NCI-H2081 (cell line): ENCODE measurements around the gene IFITM5.
"Not testable (repeated sequence)": the region's sequence is repeated elsewhere in the genome, so short reads cannot be mapped to it uniquely, and the experiment has no call there.

ENCODE experiments used
- DNase-seq, 2 experiments: peaks; one replicate each; lab custom pipeline; 2025; lab: John Stamatoyannopoulos, UW

Gene IFITM5

DNA sequence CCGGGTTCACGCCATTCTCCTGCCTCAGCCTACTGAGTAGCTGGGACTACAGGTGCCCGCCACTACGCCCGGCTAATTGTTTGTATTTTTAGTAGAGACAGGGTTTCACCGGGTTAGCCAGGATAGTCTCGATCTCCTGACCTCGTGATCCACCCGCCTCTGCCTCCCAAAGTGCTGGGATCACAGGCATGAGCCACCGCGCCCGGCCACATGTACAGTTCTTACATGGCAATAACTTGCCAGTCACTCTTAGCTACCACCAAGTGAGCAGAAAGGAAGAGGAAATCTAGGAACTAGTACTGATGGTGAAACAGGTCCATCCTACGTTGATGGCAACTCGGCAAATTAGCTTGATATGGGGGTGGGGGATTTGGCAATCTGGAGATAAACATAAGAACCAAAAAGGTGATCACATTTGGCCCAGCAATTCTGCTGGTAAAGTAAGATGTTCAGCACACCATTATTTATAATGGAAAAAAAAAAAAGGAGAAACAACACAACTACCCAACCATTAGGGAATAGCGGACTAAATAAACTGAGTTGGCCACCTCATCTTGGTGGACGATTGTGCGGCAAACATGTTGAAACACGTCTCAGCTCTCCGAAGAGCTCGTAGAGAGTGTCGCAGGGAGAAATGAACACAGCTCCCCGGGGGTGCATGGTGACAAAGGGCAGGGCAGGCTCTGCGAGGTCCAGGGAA is 15.8 kb downstream of the IFITM5 start:
- no peak for DNase-seq

DNA sequence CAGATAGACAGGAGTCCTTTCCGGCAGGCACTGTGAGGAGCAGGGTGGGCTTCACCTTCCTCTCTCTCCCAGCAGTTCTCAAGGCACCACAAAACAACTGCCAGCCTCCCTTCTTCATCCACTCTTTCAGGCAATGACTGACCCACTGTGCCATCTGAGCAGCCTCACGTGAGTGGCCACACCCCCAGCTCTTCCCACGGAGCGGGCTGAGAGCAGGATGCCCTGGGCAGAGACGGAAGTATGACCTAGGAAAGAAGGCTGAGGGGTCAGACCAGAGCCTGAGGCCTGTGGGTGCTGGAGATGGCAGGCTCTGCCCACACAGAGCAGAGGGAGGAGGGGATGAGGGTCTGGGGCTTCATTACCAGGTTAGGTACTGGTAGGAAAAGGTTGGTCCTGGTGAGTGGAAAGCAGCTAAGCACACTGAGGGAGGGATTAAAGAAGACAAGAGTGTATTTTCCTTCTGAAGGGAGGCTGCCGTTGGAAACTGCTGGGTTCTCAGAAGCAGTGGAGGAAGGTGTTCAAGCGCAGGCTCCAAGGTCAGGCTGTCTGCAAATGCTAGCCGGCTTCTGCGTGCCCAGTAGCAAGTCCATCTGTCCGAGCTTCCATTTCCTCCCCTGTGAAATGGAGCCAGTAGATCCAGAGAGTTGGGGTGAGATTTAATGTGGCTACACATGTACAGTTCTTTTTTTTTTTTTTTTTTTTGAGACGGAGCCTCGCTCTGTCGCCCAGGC is 16.5 kb downstream of the IFITM5 start:
- no peak for DNase-seq

DNA sequence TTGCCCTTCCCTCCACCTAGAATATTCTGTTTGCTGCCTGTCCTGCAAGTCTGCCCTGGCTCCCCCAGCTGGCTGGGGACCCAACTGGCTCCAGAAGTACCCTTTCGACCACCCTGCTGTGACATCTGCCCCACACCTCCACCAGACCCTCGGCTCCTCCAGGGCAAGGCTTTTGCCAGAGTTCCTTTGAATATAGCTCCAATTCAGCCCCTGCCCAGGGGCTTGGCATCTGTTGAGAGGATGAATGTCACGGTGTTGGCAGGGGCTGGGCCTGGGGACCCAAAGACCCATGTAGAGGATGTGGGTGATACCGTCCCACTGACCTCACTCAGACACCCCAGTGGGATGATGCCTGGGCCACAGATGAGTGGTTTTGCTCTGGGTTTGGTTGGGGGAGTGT is 17.2 kb downstream of the IFITM5 start:
- DNase-seq, result no peak

DNA sequence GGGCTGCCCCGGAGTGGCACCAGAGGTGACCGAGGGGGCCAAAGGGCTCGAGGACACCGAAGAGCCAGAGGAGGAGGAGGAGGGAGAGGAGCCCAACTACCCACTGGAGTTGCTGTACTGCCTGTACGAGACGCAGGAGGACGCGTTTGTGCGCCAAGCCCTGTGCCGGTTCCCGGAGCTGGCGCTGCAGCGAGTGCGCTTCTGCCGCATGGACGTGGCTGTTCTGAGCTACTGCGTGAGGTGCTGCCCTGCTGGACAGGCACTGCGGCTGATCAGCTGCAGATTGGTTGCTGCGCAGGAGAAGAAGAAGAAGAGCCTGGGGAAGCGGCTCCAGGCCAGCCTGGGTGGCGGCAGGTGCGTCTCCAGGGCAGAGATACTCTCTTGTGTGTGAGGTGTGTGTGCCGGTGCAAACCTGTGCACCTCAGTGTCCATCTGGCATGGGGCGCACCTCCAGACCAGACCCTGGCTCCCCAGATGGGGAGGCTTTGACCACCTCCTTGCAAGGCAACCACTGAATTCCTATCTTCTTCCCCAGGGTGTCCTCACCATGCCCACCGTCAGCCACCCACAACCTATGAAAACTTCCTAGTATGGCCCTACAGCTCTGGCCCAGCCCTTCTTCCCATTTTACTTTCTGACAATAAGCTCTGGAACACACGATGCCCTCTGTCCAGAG is 17.7 kb downstream of the IFITM5 start:
- no peak for DNase-seq

DNA sequence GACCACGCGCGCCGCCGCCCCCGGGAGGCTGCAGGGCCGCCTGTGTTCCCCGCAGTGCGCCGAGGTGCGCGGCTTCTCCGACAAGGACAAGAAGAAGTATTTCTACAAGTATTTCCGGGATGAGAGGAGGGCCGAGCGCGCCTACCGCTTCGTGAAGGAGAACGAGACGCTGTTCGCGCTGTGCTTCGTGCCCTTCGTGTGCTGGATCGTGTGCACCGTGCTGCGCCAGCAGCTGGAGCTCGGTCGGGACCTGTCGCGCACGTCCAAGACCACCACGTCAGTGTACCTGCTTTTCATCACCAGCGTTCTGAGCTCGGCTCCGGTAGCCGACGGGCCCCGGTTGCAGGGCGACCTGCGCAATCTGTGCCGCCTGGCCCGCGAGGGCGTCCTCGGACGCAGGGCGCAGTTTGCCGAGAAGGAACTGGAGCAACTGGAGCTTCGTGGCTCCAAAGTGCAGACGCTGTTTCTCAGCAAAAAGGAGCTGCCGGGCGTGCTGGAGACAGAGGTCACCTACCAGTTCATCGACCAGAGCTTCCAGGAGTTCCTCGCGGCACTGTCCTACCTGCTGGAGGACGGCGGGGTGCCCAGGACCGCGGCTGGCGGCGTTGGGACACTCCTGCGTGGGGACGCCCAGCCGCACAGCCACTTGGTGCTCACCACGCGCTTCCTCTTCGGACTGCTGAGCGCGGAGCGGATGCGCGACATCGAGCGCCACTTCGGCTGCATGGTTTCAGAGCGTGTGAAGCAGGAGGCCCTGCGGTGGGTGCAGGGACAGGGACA is 18.4 kb downstream of the IFITM5 start:
- no peak for DNase-seq

DNA sequence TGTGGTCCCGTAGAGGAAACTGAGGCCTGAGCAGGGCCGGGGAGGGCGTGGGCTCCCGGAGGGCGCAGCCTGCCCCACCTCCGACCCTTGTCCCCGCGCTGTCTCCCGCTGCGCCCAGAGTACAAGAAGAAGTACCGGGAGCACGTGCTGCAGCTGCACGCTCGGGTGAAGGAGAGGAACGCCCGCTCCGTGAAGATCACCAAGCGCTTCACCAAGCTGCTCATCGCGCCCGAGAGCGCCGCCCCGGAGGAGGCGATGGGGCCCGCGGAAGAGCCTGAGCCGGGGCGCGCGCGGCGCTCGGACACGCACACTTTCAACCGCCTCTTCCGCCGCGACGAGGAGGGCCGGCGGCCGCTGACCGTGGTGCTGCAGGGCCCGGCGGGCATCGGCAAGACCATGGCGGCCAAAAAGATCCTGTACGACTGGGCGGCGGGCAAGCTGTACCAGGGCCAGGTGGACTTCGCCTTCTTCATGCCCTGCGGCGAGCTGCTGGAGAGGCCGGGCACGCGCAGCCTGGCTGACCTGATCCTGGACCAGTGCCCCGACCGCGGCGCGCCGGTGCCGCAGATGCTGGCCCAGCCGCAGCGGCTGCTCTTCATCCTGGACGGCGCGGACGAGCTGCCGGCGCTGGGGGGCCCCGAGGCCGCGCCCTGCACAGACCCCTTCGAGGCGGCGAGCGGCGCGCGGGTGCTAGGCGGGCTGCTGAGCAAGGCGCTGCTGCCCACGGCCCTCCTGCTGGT is 19.2 kb downstream of the IFITM5 start:
- DNase-seq, result no peak

DNA sequence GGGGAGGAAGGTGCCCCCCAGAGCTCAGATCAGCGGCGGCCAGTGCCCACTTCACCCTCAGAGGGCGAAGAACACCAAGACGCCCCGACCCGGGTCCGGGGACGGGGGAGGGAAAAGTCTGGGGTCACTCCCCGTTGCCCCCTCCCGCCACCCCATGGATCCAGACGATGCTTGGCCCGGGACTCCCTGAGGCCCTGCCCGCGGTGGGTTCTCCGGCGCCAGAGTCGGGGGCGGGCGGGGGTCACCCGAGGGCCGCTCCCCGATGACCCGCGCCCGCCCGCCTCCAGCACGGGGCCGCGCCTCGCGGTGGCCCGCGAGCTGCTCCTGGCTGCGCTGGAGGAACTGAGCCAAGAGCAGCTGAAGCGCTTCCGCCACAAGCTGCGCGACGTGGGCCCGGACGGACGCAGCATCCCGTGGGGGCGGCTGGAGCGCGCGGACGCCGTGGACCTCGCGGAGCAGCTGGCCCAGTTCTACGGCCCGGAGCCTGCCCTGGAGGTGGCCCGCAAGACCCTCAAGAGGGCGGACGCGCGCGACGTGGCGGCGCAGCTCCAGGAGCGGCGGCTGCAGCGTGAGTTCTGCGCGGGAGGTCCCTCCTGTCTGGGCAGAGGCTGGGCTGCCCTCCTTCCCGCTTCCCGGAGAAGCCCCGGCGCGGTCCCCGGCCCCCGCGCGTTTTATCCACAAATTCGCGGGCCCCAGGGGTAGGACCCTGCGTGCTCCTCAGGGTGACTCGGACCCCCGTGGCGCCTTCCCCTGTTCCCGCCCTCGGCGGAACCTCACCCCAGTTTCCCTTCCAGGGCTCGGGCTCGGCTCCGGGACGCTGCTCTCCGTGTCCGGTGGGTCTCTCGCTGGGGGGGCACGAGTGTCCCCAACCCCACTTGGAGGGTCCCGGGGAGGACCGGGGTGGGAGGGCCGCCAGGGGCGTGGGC is 20.0 kb downstream of the IFITM5 start:
- no peak for DNase-seq

DNA sequence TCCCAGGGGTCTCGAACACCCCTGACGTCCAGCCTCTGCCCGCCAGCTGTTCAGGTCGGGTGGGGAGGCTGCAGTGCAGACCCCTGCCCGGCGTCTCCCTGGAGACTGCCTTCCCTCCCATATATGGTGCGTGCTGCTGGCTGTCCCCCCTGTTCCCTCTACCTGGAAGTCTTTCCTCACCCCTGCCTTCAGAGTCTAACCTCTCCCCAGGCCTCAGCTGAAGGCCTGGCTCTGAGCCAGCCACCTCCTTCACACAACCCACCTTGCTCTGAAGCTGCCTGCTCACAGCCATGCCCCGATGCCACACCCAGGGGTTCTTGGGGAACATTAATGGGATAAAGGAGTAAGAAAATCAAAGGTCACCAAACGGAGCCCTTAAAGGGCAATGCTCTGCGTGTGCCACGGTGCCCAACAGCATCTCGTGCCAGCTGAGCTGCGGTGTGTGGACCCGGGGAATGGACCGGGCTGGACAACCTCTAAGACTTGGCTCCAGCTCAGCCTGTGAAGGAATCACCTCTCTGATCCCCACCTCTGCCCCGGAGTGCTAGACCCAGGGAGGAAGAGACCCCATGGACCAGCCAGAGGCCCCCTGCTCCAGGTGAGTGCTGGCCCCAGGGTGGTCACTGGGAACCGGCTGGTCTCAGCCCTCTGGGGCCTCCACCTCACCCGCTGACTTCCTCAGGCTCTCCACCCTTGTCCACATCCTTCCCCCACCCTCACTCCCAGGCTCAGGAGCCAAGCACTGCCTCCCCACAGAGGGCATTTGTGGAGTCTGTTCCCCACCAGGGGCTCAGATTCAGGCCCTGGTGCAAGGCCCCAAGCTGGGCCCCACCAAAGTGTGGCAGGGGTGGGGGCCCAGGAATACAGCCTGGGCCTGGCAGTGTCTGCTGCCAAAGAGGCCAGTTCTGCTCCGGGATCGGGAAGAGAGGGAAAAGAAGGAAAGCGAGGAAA is 21.1 kb downstream of the IFITM5 start, which contains the start of gene NLRP6:
NLRP6 (plus strand) TSS at position 407 of the 951 bp plus-strand sequence; CDS start at position 570, 163 bp downstream.
- no peak for DNase-seq

DNA sequence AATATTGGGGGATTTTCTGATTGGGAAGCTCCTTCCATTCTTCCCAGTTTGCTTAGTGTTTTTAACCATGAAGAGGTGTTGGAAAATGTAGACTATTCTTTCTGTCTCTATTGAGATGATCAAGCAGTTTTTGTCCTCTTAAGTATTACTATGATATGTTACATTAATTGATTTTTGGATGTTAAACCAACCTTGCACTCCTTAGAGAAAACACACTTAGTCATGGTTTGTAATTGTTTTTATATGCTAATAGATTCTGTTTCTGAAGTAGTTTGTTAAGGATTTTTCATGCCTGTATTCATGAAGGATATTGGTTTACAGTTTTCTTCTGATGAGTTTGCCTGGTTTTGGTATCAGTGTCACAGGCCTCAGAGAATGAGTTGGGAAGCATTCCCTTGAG is 23.1 kb downstream of the IFITM5 start:
- no peak for DNase-seq

DNA sequence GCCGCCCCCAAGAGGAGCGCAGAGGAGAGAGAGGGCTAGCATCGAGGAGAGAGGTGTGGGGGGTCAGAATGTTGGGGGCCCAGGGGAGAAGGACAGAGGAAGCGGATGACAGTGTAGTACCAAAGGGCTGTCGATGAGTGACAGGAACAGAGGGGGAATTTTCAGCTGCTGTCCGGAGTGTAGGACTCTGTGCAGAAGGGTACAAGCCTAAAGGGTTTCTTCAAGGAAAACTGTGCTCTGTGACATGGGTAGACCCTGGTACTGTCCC is 26.5 kb downstream of the IFITM5 start:
- no peak for DNase-seq

DNA sequence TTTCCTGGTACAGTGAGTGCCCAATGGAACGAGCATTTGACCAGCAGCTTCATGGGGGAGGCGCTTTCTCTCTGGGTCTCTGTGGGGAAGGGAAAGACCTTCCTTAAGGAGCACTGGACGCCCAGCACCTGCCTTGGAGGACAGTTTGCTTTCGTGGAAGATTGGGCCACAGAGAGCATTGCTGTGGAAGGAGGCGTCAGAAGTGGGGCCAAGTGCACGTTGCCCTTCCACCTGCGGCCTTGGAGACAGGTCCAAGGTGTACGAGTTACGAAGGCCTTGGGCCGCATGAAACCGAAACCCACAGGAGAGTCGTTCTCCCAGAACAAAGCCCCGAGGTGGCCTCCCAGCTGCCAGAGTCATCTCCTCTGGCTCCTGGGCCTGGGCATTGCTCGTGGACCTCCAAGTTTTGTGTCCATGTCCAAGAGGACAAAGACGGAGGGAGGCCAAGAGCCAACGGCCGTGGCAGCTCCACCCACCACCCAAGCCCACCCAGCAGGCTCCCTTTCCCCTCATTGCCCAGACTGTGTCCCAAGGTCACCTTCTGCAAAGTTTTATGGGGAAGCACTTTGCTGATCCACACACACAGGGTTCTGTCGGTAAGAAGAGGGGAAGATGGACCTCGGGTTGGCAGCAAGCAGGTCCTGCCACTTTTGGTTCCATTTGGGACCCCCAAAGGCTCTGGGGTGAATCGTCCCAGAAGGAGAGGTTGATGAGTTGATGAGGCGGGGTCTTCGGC is 27.0 kb downstream of the IFITM5 start:
- no peak for DNase-seq

DNA sequence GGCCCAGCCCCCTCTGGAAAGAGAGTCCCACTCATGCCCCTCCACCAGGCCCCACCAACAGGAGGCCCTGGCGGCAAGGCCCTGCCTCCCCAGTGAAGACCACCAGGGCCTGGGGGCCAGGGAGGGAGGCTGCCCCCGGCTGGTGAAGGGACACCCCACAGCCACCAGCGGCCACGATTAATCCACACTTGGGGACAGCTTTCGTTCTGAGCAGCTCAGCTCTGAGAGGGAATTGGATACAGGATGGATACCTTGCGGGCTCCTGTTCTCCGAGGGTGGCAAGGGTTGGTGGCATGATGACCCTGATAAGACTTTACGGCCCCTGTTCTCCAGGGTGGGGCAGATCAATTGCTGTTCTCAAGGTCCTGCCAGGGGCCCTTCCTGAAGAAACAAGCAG is 28.0 kb downstream of the IFITM5 start:
- DNase-seq, result no peak

DNA sequence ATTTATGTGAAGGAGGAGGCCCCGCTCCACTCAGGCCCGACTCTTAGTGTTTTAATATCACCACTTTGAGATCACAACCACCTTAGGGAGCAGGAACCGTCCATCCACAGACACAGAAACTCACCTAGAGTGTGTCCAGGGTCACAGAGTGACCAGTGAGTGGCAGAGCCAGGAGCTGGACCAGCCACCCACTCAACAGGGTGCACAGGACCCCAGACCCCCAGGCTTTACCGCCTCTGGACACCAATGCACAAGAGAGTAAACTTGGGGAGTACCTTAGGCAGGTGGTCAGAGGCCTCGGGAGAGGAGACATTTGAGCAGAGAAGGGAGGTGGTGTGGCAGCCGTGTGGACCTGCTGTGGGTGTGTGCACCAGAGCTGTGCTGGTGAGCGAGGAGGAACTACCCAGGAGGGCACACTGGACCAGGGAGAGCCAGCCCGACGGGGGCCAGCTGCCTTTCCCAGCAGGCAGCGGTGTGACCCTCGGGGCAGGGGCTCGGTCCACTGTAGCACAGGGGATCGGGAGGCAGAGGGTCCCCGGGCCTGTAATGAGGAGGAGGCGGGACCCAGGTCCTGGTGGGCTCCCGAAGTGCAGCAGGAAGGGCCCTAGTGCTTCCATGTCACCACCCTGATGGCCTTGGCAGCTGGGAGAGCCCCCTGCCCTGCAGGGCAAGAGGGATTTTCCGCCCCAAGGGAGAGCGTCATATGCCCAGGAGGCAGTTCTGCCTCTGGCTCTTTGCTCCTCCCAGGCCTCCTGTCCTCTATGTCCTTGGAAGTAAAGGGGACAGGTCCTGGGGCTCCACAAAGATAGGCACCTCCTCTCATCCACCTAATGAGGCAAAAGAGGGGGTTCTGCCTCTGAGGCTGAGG is 28.6 kb downstream of the IFITM5 start:
- DNase-seq, result no peak

DNA sequence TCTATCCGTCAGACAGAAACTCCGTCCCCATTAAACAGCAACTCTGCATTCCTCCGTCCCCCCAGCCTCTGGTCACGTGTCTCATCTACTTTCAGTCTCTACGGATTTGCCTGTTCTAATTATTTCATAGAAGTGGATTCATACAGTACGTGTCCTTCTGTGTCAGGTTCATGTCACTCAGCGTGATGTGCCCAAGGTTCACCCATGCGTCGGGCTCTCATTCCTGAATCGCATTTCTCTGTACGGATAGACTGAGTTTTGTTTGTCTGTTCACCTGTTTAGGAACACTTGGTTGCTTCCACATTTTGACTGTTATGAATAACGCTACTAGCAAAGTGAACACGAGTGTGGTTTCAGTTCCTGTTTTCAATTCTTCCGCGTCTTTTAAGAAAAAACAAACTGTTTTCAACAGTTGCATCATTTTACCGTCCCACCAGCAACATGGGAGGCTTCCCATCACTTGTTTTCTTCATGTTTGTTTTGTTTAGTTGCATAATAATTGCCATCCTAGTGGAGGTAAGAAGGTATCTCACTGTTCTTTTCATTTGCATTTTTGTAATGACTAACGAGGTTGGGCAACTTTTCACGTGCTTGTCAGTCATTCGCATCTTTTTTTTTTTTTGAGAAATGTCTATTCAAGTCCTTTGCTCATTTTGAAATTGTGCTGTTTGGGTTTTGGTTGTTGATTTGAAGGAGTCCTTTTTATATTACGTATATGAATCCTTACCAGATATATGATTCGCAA is 30.0 kb downstream of the IFITM5 start:
- DNase-seq, result no peak

DNA sequence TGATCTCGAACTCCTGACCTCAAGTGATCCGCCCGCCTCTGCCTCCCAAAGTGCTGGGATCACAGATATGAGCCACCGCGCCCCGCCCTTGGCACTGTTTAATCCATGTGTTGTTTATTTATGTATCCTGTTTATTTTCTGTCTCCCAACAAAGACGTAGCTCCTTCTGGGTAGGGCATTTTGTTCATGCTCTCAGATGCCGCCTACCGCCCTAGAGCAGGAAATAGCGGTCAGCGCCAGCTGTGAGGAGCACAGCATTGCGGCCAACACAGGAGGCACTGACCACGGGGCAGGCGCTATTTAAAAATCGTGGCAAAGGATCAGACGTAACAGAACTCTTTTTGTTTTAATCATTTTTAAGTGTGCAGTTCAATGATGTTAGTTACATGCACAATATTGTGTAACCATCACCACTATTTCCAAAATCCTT is 30.6 kb downstream of the IFITM5 start:
- DNase-seq, result not testable (repeated sequence)

DNA sequence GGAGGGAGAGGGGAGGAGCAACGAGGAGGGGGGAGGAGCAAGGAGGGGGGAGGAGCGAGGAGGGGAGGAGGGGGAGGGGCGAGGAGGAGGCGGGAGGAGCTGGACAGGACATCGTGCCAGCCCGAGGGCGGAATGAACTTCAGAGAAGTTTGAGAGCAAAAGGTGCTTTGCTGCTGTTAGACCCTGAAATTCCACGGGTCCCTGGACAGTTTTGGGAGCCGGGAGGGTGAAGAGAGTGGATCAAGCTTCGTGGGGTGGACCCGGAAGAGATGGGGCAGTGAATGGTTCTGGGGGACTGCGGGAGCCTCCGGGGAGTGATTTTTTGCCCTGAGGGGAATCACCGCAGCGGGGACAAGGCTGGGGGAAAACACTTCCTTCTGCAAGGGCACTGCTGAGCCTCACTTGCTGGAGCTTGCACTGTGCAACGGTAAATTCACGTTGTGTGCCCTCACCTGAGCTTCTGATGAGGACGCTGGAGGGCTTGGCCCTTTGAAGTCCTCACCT is 31.8 kb downstream of the IFITM5 start:
- DNase-seq, result no peak
